OCI-LY3 (cell line): ENCODE data around the gene TEAD1.

Experiments
- CTCF ChIP-seq: fragments of 200-600, 300-600 bp; sonication (generic); IDR thresholded peaks from 2 replicates; pipeline ENCODE4 v1.5.1; 2014; ENCODE audit warnings: antibody characterized with exemption, low read length, low read depth
- EZH2phosphoT487 ChIP-seq: fragments of 200-600 bp; shearing (Covaris generic); IDR thresholded peaks from 2 replicates; pipeline ENCODE4 v1.6.1; 2018; ENCODE audit warnings: antibody characterized with exemption, mixed run types, low read depth

GRCh38 chr11:12966002-12966401, 291.8 kb downstream of the TEAD1 start:
- TF ChIP-seq CTCF (no peak), EZH2phosphoT487 (no peak)
